ENCODE results near the gene USP10.
"Not testable (repeated sequence)": the region's sequence is repeated elsewhere in the genome, so short reads cannot be mapped to it uniquely, and the experiment has no call there.

Gene USP10

DNA sequence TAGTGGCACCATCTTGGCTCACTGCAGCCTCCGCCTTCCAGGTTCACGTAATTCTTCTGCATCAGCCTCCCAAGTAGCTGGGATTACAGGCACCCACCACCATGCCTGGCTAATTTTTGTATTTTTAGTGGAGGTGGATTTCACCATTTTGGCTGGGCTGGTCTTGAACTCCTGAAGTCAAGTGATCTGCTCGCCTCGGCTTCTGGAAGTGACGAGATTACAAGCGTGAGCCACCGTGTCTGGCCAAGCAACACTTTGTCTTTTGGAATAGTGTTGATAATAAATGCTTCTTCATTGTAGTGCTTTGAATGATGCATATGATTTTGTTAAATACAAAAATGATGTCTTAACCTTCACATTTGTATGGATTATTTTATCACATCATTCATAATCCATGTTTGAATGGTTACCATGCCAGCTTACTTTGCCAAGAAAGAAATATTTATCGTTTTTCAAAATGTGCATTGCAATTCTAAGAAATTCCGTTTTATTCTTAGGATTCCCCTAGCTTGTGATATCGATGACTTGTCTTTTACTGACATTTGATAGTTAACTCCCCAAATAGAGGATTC lies 29.1 kb downstream of the USP10 start:
- no peak for DNase-seq

DNA sequence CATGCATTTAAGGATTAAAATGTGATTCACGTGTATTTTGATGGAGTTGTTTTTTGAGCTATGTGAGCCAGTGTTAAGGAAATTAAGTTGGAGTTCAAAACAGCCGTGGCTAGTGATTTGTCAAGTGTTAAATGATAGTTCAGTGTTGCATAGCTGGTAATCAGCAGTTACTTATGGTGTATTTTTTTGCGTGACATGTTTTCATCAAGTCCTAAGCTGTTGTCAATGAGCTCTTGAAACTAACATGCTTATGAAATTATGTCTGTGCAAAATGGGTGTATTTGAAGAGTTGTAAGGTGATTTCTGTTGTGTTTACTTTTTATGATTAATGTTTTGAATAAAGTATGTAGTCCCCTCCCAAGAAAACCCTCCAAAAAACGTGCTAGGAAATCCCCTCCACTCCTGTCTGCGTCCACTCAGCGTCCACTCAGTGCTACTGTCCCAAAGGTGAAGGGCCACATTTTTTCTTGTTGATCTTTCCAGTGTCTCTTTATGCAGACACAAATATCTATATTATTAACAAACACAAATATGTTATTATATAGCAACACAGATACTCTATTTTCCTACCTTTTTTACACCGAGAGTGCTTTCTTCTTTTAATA lies 30.0 kb downstream of the USP10 start:
- no peak for DNase-seq

DNA sequence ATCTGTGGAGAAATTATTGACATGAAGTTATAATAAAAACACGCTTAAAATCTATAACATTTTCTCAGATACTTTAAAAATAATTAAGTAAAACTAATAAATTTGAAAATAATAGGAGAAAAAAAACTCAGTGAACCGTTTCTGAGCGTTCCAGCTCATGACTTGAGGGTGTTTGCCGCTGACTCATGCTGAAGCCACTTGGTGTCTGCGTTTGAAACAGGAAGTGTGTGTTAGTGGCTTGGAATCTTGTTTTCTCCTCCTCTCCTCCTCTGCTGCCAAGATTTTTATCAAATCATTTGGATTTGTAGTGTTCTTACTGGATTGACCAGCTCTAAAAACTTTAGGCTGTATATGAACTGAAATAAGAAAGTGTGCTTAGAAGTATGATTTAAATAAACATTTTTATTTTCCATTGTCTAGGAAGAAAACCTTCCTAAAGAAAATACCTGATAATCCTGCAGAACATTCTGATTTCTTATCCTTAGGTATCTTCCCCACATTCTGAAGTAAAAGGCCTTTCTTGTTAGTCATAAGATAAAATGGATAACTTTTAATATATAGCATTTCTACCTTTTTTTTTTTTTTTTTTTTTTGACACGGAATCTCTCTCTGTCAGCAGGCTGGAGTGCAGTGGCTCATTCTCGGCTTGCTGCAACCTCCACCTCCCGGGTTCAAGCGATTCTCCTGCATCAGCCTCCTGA lies 30.8 kb downstream of the USP10 start:
- peak; percentile 91 for DNase-seq

DNA sequence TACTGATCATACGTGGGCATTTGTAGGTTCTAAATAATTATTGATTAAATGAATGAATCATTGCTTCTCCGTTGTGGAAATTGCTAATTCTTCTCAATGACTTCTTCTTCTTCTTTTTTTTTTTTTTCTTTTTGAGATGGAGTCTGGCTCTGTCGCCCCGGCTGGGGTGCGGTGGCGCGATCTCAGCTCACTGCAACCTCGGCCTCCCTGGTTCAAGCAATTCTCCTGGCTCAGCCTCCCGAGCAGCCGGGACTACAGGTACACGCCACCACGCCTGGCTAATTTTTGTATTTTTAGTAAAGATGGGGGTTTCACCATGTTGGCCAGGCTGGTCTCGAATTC lies 32.5 kb downstream of the USP10 start:
- not testable (repeated sequence) for DNase-seq

DNA sequence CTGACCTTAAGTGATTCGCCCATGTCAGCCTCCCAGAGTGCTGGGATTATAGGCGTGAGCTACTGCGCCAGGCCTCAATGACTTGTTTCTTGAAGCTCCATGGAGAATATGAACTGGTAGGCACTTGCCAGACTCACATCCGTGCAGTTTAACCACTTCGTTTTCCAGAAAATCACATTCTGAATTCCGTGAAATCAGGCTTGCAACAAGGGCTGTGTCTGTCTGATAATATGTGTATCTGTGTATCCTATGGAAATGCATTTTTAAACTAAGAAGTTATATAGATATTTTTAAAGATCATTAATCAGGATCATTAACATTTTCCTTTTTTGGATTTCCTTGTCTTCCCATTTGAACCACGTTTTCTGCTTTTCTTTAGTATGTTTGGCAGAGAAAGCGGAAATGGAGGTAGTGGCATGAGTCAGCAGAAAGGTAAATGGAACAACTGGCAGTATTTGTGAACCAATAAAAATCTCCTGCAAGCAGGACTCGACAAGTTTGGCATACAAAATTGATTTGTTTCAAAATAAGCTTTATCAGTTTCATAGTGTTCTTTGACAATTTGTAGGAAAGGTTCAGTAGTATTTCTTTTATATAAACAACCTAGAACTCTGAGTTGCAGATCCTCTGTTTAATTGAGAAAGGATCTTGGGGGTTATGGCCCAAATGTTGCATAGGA lies 33.0 kb downstream of the USP10 start:
- no peak for DNase-seq

DNA sequence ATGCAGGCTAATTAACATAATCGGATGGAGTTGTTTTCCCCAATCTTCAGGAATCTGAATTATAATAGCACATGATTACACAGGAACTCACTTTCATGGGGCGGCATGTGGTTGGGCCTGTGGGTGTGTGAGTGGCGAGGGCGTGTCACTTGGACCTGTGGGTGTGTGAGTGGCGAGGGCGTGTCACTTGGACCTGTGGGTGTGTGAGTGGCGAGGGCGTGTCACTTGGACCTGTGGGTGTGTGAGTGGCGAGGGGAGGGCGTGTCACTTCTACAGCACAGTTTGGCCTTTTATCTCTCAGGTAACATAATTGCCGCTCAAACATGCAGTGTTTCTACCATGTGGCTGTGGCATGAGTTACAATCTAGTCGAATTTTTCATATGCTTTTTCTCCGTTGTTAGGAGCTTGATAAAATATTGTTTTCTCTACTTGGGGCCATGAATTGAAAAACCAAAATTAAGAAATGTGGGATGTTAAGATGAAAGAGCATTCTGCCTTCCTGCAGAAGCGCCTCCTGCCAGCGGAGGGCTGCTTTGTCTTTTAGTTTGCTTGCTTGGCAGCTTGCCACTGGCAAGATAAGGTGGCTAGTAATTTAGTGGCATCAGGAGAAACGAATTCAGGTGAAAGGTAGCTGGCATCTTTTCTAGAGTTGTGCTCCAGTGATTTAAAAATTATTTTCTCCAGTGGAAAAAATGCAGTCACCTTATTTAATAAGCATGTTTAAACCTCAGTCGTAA lies 36.2 kb downstream of the USP10 start:
- DNase-seq: no peak

DNA sequence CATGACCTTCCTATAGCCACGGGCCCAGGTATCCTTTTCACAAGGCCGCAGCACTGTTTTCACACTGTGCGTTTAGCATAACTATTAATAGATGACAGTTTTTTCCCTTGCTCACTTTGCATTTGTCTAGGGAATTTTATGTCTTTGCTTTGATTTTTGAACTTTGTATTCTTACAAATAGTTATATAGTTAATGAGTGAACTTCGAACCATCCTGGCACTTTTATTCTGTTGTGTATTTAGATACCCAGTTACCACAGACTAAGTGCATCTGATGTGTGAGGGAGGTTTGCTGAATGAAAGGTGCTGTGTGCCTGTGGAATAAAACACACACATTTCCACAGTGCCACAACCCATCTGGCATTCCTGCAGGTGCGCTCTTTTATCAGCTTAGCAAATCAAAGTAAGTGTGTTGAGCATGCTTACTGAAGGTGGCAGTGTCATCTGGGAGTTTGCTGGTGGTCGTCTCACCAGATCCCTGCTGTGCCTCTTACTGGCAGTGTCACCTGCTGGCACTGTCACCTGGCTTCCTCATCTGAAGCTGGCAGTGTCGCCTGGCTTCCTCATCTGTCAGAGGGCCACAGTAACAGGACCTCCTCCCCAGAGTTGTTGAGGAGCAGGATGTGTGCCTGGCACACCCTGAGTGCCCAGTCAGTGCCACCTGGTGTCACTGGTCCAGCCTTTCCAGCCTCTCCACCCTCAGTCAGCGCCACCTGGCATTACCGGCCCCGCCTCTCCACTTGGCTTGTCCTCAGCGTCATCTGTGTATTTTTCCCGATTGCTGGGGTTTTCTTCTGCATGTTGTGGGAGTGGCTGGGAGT lies 37.6 kb downstream of the USP10 start:
- DNase-seq: no peak

DNA sequence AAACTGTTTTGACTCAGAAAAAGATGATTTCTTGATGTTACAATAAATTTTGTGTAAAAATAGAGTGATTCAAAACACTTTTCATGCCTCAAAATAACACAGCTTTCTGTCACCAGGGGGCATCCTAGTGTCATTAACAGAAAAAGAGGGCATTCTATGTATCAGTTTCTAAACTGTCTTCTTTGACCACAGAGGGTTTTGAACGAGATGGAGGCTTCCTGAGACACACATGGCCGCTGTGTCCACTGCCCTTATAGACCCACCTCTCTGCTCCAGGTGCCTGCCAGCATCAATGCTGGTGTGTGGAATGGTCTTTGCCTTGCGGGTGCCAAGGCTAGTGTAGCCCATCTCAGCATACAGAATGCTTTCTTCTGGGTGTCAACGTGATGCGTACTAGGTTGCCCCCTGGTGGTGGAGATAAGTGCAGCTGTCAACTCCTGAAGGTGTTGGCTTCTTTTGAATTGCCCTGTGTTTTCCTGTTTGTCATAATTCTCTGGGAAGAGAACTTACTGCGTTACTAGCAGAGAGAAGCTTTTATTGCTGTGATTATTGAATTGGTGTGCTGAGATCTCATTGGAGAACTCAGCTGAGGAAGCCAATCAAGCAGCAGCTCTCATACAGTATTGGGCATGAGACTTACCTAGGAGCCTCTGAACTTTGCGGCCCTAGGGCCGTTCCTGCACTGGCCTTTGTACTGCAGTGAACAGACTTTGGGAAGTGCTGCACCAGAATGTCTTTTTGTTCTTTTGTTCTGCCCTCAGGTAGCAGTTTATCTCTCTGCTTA lies 38.6 kb downstream of the USP10 start:
- DNase-seq: peak; percentile 69

DNA sequence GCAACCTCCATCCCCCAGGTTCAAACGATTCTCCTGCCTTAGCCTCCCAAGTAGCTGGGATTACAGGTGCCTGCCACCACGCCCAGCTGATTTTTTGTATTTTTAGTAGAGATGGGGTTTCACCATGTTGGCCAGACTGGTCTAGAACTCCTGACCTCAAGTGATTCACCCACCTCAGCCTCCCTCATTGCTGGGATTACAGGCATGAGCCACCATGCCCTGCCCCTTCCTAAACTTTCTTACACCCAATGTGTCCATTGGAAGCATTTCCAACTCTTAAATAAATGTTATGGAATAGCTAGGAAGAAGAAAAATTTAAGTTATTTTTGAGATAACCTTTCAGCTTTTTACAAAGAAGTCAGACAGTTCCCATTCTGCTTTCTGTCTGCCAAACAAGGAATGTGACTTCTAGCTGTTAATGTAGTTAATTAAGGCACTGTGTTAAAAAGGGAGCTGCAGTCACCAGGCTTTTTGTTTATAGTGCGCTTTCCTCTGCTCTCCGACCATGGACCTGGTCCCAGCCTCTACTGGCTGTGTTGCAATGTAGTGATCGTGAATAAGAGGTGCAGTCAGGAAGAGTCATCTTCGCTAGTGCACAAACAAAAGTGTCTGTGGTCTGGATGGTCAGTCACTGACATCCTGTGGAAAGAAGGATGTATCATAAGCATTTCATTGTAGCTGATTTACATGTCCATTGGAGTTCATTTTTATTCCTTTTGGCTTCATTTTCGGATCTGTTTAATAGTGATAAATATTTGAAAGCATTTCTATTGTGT lies 39.7 kb downstream of the USP10 start:
- DNase-seq: peak; percentile 61

DNA sequence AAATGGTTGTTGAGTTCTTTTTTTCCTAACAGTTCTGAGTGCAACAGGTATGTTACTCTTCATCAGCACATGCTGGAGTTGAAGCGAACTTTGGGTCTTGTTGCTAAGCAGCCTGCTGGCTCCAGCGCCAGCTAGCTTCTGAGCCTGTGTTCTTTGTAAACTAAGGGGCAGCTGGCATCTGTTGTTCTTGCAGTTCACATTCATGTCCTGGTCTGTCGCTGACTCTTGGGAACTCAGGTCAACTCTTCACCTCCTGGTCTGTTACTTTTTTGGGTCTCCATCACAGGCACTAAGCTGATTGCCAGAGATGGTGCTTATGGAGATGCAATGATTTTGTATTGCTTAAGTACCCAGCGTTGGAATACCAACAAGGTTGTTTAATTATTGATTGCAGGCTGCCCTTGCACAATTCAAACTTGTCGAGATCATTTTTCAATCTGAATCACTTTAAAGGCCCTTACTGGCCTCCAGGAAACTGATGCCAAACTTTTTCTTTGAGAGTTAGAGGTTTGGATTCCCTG lies 40.9 kb downstream of the USP10 start:
- no peak for DNase-seq

DNA sequence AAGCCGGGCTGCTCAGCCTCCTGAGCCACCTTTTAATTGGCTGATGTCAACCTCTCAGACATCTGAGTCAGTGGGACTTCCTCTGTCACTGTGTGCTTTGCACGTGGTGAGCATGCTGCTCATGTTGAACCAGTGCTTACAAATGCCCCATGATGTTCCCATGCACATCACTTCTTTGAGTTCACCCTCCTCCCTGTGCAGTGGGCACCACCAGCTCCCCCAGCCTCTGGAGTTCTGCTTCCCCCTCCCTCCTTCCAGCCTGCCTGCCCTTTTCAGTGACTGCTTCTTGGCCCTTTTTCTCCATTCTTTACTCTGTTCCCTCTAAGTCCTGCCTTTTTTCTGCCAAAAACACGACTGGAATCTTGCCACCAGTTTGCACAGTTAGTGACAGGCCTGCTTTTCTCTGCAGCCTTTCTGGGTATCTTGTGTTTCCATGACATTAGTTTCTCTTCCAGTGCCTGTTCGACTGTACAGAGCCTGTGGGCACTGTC lies 41.6 kb downstream of the USP10 start:
- peak; percentile 27 for DNase-seq

DNA sequence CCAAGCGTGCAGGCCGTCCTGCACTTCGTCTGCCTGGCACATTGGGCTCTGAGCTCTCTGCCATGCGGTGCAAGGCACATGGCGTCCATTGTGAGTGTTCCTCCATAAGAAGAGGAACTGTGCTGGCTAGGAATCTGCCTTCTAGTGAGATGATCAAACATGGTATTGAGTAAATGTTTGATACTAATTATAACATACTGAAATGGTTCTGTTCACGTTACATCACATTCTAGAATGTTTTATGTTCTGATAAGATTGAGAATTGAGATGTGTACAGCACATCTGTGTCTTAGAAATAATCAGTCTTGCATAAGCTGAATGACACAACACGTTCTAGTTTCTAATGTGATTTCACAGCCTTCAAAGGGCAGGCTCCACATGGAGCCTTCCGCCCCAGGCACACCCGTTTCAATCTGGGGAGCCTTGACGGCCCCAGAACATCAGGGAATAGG lies 42.9 kb downstream of the USP10 start:
- DNase-seq: no peak

DNA sequence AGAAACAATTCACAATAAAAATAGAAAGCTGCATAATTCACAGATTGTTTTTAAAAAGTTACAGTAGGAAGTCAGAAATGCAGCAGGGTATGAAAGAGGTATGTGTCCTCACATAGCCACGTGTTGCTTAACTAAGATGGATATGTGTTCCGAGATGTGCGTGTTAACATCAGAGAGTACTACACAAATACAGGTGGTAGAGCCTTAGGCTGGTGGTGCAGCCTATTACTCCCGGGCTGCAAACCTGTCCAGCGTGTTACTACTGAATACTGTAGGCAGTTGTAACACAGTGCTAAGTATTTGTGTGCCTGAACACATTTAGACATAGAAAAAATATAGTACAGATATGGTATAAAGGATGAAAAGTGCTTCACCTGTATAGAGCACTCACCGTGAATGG lies 46.4 kb downstream of the USP10 start:
- DNase-seq: no peak

DNA sequence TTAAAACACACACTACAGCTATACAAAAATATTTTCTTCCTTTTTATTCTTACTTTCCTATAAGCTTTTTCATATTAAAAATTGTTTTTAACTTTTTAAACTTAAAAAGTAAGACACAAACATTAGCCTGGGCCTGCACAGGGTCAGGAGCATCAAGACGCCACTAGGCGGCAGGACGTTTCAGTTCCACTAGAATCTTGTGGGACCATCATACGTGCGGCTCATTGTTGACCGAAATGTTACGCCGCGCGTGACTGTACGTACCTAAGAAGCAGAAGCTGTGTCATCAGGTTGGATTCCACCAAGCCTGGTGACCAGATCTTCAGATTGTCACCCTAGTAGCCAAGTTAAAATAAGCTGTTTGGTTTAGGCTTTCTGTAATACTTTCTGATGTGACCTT lies 47.1 kb downstream of the USP10 start:
- DNase-seq: no peak

DNA sequence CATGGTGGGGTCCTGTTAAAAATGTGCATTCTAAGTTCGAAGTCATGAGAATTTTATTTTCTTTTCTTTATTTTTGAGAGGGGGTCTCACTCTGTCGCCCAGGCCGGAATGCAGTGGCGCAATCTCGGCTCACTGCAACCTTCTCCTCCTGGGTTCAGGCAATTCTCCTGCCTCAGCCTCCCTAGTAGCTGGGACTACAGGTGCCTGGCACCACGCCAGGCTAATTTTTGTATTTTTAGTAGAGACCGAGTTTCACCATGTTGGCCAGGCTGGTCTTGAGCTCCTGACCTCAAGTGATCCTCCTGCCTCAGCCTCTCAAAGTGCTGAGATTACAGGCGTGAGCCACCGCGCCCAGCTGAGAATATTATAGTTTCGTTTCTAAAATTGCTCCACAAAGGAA lies 48.4 kb downstream of the USP10 start:
- DNase-seq: not testable (repeated sequence)

DNA sequence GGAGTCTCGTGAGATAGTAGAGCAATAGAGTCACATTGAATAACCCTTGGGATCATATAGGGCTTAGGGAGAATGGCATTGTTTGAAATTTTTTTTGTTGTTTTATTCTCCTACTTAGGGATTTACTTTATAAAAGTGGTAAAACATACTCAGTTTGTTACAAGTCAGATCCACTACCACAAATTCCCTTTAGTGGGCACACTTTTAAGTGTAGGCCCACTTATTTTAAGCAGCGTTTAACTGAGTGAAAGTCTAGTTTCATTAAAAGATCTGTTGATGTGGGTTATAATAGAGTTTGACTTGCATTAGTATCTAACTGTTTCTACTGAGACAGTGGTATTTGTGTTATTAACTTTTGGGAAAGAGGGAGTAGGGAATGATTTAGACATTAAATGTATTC lies 49.3 kb downstream of the USP10 start:
- DNase-seq: no peak

DNA sequence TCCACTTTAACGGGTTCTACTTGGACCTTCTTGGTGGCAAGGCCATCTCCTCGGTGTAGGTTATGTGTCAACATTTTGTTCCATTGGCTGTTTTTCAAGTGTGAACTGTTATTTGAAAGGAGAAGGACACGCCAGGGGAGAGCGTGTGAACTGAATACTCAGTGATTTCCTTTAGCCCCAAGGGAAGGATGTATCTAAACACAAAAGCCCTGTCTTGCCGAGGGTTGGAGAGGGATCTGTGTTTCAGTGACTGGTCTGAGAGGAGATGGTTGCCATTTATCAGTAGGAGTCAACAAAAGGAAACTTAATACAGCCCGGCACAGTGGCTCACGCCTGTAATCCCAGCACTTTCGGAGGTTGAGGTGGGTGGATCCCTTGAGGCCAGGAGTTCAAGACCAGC lies 50.0 kb downstream of the USP10 start:
- DNase-seq: no peak

DNA sequence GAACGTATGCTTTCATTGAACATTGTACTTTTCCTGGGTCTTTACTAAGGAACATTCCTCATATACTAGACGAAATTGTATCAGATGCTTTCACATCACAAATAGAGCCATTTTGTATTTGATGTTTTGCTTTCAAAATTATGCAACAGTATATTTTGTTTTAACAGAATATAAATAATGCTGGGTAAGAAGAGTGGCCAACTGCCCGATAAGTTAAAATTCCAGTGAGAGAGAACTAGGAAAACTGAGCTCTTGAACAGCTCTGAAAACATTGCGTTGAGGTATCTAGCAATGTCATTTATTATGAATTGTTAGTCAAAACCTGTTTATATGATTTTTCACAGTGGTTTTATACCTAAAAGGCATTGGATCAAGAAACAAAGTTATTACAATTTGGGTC lies 50.8 kb downstream of the USP10 start:
- no peak for DNase-seq

DNA sequence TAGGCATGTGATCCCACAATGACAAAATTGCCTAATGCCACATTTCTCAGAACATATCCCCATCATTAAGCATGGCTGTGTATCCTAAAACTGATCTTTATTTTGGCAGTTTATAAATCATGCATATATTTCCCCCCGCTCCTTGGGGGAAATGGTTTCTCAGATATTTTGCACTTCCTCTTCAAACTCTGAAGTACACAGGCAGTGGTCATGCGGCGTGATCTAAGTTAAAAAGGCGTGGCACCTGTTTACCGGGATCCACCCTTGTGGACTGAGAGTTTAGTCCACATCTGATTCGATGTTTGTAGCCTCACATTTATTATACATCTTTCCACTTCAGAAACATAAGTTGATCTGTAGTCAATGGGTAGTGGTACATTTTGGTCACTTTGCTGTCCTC lies 51.4 kb downstream of the USP10 start:
- no peak for DNase-seq

DNA sequence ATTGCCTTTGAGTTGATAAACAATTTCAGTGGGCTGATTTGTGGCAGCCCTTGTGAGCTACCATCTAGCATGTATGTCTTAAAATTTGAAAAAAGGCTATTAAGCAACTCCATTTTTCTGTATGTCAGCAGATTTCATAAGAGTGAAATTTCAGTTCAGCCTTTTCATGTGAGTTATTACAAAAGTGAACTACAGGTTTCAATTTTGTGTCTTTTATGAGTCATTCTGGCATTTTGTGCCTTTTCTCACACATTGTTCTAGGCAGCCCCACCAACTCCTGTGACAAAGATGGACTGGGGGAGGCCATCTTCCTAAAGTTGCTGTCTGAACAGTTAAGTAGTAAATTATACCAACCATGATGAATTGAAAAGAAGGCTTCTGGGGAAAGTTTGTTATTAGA lies 52.1 kb downstream of the USP10 start:
- DNase-seq: peak; percentile 27

All from fibroblast of skin of scalp (primary cell).